Sigmoid colon (tissue), 7 donors: ENCODE measurements around the gene IGFL4. TPM values are rescaled to one million over a fixed set of nuclear protein-coding genes. Genes with fewer than 3 reads are reported as not detected.

Source experiments
- DNase-seq: peaks from one replicate; pipeline ENCODE4 v3.0.0-alpha.2; 2019
- H3K27ac ChIP-seq, 4 donors: fragments of 200-600 bp; sonication (generic); one replicate each; pipeline ENCODE4 v1.5.1; 2016 to 2019; ENCODE audit warnings: mild to moderate bottlenecking in 1 of 4
- H3K27me3 ChIP-seq, 3 donors: fragments of 200-600 bp; sonication (generic); one replicate each; pipeline ENCODE4 v1.5.1; 2019; ENCODE audit warnings: mild to moderate bottlenecking in 1 of 3
- H3K36me3 ChIP-seq, 4 donors: fragments of 200-600 bp; sonication (generic); one replicate each; pipeline ENCODE4 v1.5.1; 2016 to 2019
- H3K4me1 ChIP-seq, 4 donors: fragments of 200-600 bp; sonication (generic); one replicate each; pipeline ENCODE4 v1.5.1; 2017 to 2019
- H3K4me3 ChIP-seq, 4 donors: fragments of 200-600 bp; sonication (generic); one replicate each; pipeline ENCODE4 v1.5.1; 2017 to 2019; ENCODE audit warnings: mild to moderate bottlenecking in 2 of 4, moderate library complexity in 1 of 4
- H3K9me3 ChIP-seq, 4 donors: fragments of 200-600 bp in 3 of 4; sonication (generic) in 3 of 4; one replicate each; pipeline versions ENCODE4 v1.5.1 to v1.6.1; 2013 to 2019
- CTCF ChIP-seq, 4 experiments: fragments of 450-650 bp in 3 of 4; fragments of 200-600 bp in 1 of 4; IDR thresholded peaks; one replicate each; pipeline ENCODE4 v1.5.1; 2016 to 2019; ENCODE audit warnings: antibody characterized with exemption in 4 of 4, mild to moderate bottlenecking in 3 of 4, moderate library complexity in 2 of 4
- EP300 ChIP-seq, 4 donors: sonication (generic); formaldehyde crosslinking; IDR thresholded peaks; one replicate each; pipeline ENCODE4 v1.6.1; 2017; ENCODE audit warnings: antibody characterized with exemption in 4 of 4
- POLR2A ChIP-seq, 2 donors: fragments of 450-650 bp; IDR thresholded peaks; one replicate each; pipeline ENCODE4 v1.6.1; 2016; ENCODE audit warnings: antibody characterized with exemption in 2 of 2, mild to moderate bottlenecking in 2 of 2, moderate library complexity in 2 of 2
- POLR2AphosphoS5 ChIP-seq, 4 donors: sonication (generic); formaldehyde crosslinking; IDR thresholded peaks; one replicate each; pipeline ENCODE4 v1.6.1; 2017; ENCODE audit warnings: antibody characterized with exemption in 4 of 4
- WGBS, 2 donors: extraction: QIAGEN DNeasy Blood & Tissue Kit; methylation state at CpG; one replicate each; pipeline ENCODE4 v1.1.7; 2013; 5-methylcytosine and 5-hydroxymethylcytosine counted together
- intact Hi-C: fragments of 100-400 bp; cut with DNase I; formaldehyde crosslinking; loops from one replicate; pipeline ENCODE4 v1.15.1; 2023
- polyA plus RNA-seq, 3 donors: library from polyadenylated mRNA; stranded (reverse); fragments of 200-250 nt; gene quantifications; one replicate each; pipeline ENCODE4 v1.2.3, GENCODE V29; 2013
- total RNA-seq, 4 donors: library from RNA; depleted of rRNA; stranded (reverse); fragments of >200 nt; gene quantifications; one replicate each; pipeline ENCODE4 v1.1.0, GENCODE V29; 2016
- donor health status: healthy with polysubstance abuse.
- donor health status: Bipolar disorder and iron deficiency.
- donor health status: healthy.

IGFL4 gene
- total and polyA plus RNA-seq, 7 donors, result not detected

GRCh38 chr19:46030812-46031550, 9.8 kb downstream of the IGFL4 start:
- WGBS, 2 donors, result 37 to 62% methylated on average over 12 of the region's 12 CpGs
- Histone ChIP-seq H3K4me3 (no peak overlapping the region), H3K27ac (no peak overlapping the region), H3K36me3 (no peaks in the 10 kb centered on the region), H3K27me3 (peaks cover 0 to 37% (median 4%) of the 10 kb centered on the region in 3 donors), H3K4me1 (peaks cover 0 to 4% (median 0%) of the 10 kb centered on the region in 4 donors), H3K9me3 (no peaks in the 10 kb centered on the region)
- TF ChIP-seq POLR2AphosphoS5 (IDR thresholded peaks at IDR 0.05), result no peak
- TF ChIP-seq EP300 (IDR thresholded peaks at IDR 0.05), result no peak
- TF ChIP-seq POLR2A (IDR thresholded peaks at IDR 0.05), result no peak
- TF ChIP-seq CTCF (IDR thresholded peaks at IDR 0.05), result no peak
- intact Hi-C loops, result no loop called here
- no peak for DNase-seq

GRCh38 chr19:46025835-46026234, 15.0 kb downstream of the IGFL4 start:
- no peak overlapping the region for H3K4me3 ChIP-seq
- DNase-seq, result no peak
- H3K4me1 ChIP-seq, result peaks cover 0 to 4% (median 0%) of the 10 kb centered on the region in 4 donors
- H3K36me3 ChIP-seq, result no peaks in the 10 kb centered on the region
- intact Hi-C loops, result no loop called here
- TF ChIP-seq POLR2AphosphoS5 (IDR thresholded peaks at IDR 0.05) (no peak), POLR2A (IDR thresholded peaks at IDR 0.05) (no peak), CTCF (IDR thresholded peaks at IDR 0.05) (no peak), EP300 (IDR thresholded peaks at IDR 0.05) (no peak)
- peaks cover 11 to 65% (median 35%) of the 10 kb centered on the region in 3 donors for H3K27me3 ChIP-seq
- H3K9me3 ChIP-seq, result no peaks in the 10 kb centered on the region
- H3K27ac ChIP-seq, result no peak overlapping the region
- 56 to 76% methylated on average over 3 of the region's 3 CpGs for WGBS, 2 donors

DNA sequence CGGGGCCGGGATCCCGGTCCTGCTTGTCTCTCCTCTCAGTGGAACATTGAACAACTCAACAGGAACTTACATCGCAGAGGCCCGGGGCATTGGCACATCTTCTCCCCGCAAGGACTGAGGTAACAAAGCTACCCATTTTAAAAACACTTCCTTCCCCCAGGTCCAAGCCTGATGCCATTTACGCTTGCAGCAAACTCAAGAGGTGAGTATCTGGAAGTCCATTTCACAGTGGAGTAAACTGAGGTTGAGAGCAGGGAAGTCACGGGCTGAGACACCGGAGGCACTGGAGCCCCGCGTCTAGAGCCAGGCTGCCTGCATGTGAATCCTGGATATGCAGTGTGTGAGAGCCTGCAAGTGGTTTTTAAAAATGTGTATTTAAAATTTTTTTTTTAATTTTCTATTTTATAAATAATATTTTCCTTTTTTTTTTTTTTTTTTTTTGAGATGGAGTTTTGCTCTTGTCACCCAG, 17.5 kb downstream of the IGFL4 start:
- TF ChIP-seq POLR2A (IDR thresholded peaks at IDR 0.05) (no peak), POLR2AphosphoS5 (IDR thresholded peaks at IDR 0.05) (no peak), EP300 (IDR thresholded peaks at IDR 0.05) (no peak), CTCF (IDR thresholded peaks at IDR 0.05) (no peak)
- Histone ChIP-seq H3K4me3 (no peak overlapping the region), H3K27ac (no peak overlapping the region), H3K4me1 (no peaks in the 10 kb centered on the region), H3K36me3 (no peaks in the 10 kb centered on the region), H3K27me3 (peaks cover 11 to 61% (median 35%) of the 10 kb centered on the region in 3 donors), H3K9me3 (no peaks in the 10 kb centered on the region)
- WGBS, 2 donors, result 59 to 60% methylated on average over 11 of the region's 11 CpGs
- intact Hi-C loops, result no loop called here
- DNase-seq, result peak; percentile 21

DNA sequence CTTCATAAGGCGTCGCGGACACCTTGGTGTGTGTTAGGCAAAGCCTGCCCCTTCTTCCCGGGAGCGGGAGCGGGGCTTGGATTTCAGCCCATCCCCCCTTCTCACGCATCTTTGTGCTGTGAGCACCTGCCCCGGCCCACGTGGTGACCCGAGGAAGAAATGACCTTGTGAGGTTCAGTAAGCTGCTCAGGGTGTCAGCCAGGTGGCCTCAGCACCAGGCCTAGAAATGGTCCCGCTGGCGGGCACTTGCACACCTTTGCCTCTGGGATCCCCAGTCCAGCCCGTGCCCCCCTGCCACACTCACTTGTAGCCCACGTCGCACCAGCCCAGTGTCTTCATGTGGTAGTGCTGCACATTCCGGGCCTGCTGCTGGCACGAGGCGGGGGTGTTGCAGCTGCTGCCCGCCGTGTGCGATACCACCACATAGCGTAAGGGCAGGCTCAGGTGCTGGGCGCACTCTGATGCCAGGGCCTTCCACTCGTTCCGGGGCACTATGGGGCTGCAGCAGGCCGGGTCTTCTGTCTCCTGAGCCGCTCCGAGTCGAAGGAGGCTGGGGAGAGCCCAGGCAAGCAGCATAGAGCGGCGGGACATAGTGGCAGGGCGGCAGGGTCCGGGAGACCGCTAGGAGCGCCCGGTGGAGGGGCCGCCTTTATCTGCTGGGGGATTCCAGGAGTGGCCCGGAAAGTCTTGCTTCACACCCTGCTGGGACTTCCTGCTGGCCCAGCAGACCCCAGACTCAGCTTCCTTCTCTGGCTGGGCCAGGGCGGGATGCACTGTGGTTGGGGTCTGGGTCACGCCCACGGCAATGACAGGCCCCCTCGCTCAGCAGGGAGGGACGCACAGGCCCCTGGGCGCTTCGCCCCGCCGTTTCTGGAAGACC, 18.1 kb downstream of the IGFL4 start, which contains the start of gene PGLYRP1:
TSS of gene PGLYRP1 (minus strand) at position 623 of the 880 bp plus-strand sequence. CDS start at position 591, 32 bp downstream.
- H3K4me1 ChIP-seq, result no peaks in the 10 kb centered on the region
- peak; percentile 65 for DNase-seq
- no peak within 1 kb of the TSS for H3K4me3 ChIP-seq
- H3K9me3 ChIP-seq, result no peaks in the 10 kb centered on the region
- peaks cover 11 to 55% (median 35%) of the 10 kb centered on the region in 3 donors for H3K27me3 ChIP-seq
- H3K27ac ChIP-seq, result no peak within 1 kb of the TSS
- intact Hi-C loops, result no loop called here
- H3K36me3 ChIP-seq, result no peaks in the 10 kb centered on the region
- TF ChIP-seq POLR2AphosphoS5 (IDR thresholded peaks at IDR 0.05) (no peak), EP300 (IDR thresholded peaks at IDR 0.05) (no peak), POLR2A (IDR thresholded peaks at IDR 0.05) (no peak), CTCF (IDR thresholded peaks at IDR 0.05) (no peak)
- WGBS, 2 donors, result 24 to 37% methylated on average over 47 of the region's 47 CpGs
